ENCODE data around the gene HACD2. TPM values are rescaled to one million over a fixed set of nuclear protein-coding genes. Genes with fewer than 3 reads are reported as not detected.
"Not testable (repeated sequence)": the region's sequence is repeated elsewhere in the genome, so short reads cannot be mapped to it uniquely, and the experiment has no call there.

Gene HACD2
- total RNA-seq, 3 donors from 2014 or later: 20.6 to 27.5 (median 26.8) TPM

DNA sequence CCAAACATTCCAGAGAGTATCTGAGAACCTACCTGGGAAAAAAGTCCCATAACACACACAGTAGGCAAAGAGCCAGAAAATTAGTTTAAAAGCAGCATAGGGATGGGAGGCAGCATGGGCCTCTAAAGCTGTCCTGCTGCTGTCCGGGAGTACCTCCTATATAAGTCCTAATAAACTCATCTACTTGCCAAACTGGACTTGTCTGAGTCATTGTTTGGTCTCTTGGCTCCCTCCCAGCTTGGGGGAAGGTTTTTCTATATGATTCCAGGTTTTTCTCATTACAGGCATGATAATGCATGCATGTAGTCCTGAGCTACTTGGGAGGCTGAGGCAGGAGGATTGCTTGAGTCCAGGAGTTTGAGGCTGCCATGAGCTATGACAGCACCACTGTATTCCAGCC is 17.5 kb upstream of the HACD2 start:
- no peaks in the 10 kb centered on the region for H3K9me3 Mint-ChIP-seq
- H3K4me3 Mint-ChIP-seq: no peak overlapping the region
- H3K36me3 Mint-ChIP-seq (ENCODE audit: insufficient read depth): peaks cover 20% of the 10 kb centered on the region
- ATAC-seq (no peak), DNase-seq (no peak)
- no peaks in the 10 kb centered on the region for H3K4me1 Mint-ChIP-seq (ENCODE audit: low read depth)
- H3K27me3 Mint-ChIP-seq (ENCODE audit: low read depth): no peaks in the 10 kb centered on the region

DNA sequence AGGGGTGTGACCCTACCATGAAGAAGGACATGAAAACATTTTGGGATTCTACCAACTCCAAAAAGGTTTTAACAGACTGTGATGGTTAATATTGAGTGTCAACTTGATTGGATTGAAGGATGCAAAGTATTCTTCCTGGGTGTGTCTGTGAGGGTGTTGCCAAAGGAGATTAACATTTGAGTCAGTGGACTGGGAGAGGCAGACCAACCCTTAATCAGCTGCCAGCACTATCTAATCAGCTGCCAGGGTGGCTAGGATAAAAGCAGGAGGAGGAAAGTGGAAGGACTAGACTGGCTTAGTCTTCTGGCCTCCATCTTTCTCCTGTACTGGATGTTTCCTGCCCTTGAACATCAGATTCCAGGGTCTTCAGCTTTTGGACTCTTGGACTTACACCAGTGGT is 16.0 kb upstream of the HACD2 start:
- not testable (repeated sequence) for H3K27me3 Mint-ChIP-seq (ENCODE audit: low read depth); H3K4me3 Mint-ChIP-seq

DNA sequence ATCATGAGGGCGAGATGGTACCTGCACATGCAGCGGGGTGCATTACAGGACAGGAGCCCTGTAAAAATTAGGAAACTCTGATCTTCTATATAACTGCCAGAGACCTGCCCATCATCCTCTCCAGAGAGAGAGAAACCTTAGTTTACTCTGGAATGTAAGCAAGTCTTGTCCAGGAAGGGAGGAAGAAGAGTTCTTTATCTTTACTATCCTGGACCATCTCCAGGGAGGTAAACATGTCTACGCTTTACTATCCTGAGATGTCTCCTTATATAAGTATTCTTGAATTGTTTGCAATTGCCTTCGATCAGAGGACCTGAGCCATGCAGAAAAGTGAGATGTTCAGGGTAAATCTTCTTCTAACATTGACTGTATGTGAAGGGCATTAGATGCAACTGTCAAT is 12.7 kb upstream of the HACD2 start:
- H3K4me3 Mint-ChIP-seq: no peak overlapping the region
- no peaks in the 10 kb centered on the region for H3K9me3 Mint-ChIP-seq
- H3K36me3 Mint-ChIP-seq (ENCODE audit: insufficient read depth): peaks cover 19% of the 10 kb centered on the region
- H3K4me1 Mint-ChIP-seq (ENCODE audit: low read depth): no peaks in the 10 kb centered on the region
- no peaks in the 10 kb centered on the region for H3K27me3 Mint-ChIP-seq (ENCODE audit: low read depth)
- no peak for ATAC-seq
- DNase-seq: no peak

More for the DNA sequence above, 16.0 kb upstream of the HACD2 start:
- not testable (repeated sequence) for H3K4me1 Mint-ChIP-seq (ENCODE audit: low read depth); DNase-seq; H3K9me3 Mint-ChIP-seq; ATAC-seq
- H3K36me3 Mint-ChIP-seq (ENCODE audit: insufficient read depth): peaks cover 20% of the 10 kb centered on the region

DNA sequence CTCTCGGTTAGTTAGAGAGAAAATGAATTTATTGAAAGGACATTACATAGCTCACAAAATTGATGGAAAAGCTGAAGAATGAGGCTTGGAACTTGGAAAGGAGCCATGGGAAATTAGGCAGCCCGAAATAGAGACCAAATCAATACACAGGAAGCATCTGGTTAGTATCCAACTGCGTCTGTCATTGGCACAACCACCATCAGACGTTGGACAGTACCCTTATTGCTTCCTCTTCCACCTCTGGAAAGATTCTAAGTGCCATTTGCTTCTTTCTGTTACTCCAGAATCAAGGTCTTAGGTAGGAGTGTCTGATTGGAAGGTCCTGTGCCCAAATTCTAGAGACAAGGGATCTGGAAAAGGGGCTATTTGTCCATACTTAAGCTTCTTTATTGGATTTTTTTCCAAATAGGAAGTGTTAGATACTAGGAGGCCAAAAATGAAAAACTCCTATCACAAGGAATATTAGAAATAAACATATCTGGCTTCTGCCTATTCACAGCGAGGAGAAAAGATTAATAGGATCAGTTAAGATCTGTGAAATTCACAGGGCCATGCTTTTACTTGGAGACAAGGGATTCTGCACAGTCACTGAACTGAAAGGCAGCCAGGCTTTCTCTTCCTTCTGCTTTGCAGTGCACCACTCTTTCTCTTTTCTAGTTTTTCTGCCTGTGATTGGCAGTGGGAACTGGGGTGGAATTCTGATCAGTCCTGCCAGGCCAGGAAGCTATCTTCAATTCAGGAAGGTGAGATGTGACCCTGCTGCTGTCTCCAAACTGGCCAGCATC is 10.7 kb upstream of the HACD2 start:
- Mint-ChIP-seq H3K36me3 (ENCODE audit: insufficient read depth) (peaks cover 25% of the 10 kb centered on the region), H3K9me3 (peaks cover 6% of the 10 kb centered on the region), H3K4me3 (no peak overlapping the region), H3K4me1 (ENCODE audit: low read depth) (no peaks in the 10 kb centered on the region), H3K27me3 (ENCODE audit: low read depth) (no peaks in the 10 kb centered on the region)
- no peak for DNase-seq
- ATAC-seq: no peak

DNA sequence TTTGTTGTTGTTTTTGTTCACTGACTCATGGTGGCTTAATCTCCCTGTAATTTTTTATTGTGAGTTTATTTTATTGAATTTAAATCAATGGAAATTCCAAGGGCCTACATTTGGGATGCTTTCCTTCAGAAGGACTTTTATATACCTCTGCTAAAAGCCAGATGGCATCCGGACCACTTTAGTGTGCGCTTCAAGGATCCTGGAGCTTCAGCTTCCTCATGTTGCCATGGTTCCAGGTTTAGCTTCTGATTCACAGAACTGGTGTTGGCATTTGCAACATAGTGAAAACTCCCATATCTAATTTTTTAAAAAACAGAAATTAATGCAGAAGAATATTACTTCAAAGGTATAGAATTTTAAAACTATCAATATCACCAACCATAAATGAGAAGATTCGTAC is 8.5 kb upstream of the HACD2 start:
- Mint-ChIP-seq H3K27me3 (ENCODE audit: low read depth) (no peaks in the 10 kb centered on the region), H3K36me3 (ENCODE audit: insufficient read depth) (peaks cover 30% of the 10 kb centered on the region), H3K4me1 (ENCODE audit: low read depth) (no peaks in the 10 kb centered on the region), H3K9me3 (peaks cover 6% of the 10 kb centered on the region), H3K4me3 (no peak overlapping the region)
- ATAC-seq (no peak), DNase-seq (no peak)

DNA sequence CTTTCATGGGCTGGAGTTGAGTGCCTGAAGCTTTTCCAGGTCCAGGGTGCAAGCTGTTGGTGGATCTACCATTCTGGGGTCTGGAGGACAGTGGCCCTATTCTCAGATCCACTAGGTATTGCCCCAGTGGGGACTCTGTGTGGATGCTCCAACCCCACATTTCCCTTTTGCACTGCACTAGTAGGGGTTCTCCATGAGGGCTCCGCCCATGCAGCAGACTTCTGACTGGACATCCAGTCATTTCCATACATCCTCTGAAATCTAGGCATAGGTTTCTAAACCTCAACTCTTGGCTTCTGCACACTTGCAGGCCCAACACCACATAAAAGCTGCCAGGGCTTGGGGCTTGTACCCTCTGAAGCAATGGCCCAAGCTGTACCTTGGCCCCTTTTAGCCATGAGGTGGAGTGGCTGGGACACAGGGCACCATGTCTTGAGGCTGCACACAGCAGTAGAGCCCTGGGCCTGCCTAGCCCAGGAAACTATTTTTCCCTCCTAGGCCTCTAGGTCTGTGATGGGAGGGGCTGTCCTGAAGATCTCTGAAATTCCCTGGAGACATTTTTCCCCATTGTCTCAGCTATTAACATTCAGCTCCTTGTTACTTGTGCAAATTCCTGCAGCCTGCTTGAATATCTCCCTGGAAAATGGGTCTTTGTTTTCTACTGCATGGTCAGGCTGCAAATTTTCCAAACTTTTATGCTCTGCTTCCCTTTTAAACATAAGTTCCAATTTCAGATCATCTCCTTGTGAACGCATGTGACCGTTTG is 6.0 kb upstream of the HACD2 start:
- peaks cover 6% of the 10 kb centered on the region for H3K9me3 Mint-ChIP-seq
- no peak for ATAC-seq
- no peak overlapping the region for H3K4me3 Mint-ChIP-seq
- H3K36me3 Mint-ChIP-seq (ENCODE audit: insufficient read depth): peaks cover 29% of the 10 kb centered on the region
- DNase-seq: no peak
- peaks cover 3% of the 10 kb centered on the region for H3K4me1 Mint-ChIP-seq (ENCODE audit: low read depth)
- H3K27me3 Mint-ChIP-seq (ENCODE audit: low read depth): no peaks in the 10 kb centered on the region

DNA sequence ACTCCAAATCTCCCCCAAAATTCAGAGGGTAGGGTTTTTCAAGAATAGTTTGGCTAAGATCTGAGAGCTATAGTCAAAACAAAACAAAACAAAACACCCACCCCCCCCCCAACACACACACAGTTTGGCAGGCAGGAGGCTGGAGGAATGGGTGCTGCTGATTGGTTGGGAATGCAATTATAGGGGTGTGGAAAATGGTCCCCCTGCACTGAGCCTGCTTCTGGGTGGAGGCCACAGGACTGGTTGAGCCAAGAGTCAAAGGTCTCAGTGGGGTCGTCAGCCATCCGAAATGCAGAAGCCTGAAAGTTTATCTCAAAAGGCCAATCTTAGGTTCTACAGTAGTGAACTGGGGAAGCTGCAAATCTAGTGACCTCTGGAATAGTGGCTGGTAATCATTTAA is 2.5 kb upstream of the HACD2 start:
- H3K4me3 Mint-ChIP-seq: no peak overlapping the region
- no peak for ATAC-seq
- DNase-seq: no peak
- peaks cover 6% of the 10 kb centered on the region for H3K9me3 Mint-ChIP-seq
- H3K27me3 Mint-ChIP-seq (ENCODE audit: low read depth): no peaks in the 10 kb centered on the region
- peaks cover 27% of the 10 kb centered on the region for H3K36me3 Mint-ChIP-seq (ENCODE audit: insufficient read depth)
- peaks cover 20% of the 10 kb centered on the region for H3K4me1 Mint-ChIP-seq (ENCODE audit: low read depth)

DNA sequence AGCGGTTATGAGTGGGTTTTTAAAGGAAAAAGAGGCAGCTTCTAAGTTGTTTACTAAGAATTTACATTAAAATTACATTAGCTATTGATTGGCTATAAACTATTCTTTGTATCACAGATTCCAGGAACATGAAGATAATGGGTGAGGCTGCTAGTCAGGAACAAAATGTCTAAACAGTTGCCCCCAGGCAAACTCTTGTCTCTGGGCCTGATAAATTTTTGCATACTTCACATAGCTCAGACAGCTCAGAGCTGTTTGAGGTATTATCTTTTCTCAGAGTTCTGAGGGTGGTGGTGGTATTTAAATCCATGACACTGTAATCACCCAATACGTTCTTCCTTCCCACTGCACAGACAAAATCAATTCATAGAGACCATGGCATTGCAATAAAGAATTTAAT is 2.1 kb upstream of the HACD2 start:
- Mint-ChIP-seq H3K9me3 (peaks cover 6% of the 10 kb centered on the region), H3K4me1 (ENCODE audit: low read depth) (peaks cover 21% of the 10 kb centered on the region), H3K27me3 (ENCODE audit: low read depth) (no peaks in the 10 kb centered on the region), H3K4me3 (no peak overlapping the region), H3K36me3 (ENCODE audit: insufficient read depth) (peaks cover 24% of the 10 kb centered on the region)
- ATAC-seq (no peak), DNase-seq (no peak)

DNA sequence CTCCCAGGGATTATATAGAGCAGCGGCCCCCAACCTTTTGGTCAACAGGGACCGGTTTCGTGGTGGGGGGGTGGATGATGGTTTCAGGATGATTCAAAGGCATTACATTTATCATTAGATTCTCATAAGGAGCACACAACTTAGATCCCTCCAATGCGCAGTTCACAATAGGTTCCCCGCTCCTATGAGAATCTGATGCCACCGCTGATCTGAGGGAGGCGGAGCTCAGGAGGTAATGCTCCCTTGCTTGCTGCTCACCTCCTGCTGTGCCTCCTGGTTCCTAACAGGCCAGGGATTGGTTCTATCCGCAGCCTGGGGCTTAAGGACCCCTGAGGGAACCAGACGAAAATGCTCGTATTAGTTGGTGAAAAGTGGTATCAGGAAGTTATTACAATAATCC is 1.3 kb upstream of the HACD2 start:
- Mint-ChIP-seq H3K4me1 (ENCODE audit: low read depth) (peaks cover 21% of the 10 kb centered on the region), H3K9me3 (peaks cover under 1% of the 10 kb centered on the region), H3K27me3 (ENCODE audit: low read depth) (no peaks in the 10 kb centered on the region), H3K4me3 (no peak overlapping the region), H3K36me3 (ENCODE audit: insufficient read depth) (peaks cover 25% of the 10 kb centered on the region)
- DNase-seq (peak; percentile 15), ATAC-seq (no peak)

DNA sequence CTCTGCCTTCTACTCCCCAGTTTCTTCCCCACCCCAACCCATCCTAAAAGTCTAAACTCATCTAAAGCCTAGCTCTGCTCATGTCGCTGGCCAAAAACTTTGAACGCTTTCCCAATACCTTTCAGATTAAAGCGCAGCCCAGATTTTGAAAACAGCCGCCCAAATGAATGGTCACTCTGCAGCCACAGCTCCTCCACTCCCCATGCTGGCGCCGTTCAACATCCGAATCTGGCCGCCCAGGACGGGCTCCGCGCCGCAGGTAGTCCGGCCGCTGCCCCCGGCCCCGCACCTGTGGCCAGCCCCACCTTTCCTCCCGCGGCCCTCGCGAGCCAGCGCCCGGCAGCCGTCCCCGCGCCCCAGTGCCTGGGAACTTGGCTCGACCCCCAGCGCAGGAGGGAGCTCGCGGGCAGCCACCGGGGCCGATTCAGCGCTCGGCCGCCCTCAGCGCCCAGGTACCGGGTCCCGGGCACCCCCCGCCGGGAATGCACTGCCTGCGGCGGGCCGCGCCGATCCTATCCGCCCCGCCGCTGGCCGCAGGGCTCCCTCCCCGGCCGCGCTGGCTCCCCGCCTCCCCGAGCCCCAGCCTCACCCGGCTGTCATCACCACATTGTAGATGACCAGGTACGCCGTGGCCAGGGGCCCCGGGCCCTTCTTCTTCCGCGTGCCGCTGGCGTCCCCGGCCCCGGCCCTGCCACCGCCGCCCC is 417 bp downstream of the HACD2 start:
- ATAC-seq (peak; percentile 26 to 30), DNase-seq (peak; percentile 30)
- H3K9me3 Mint-ChIP-seq: no peaks in the 10 kb centered on the region
- peaks cover 21% of the 10 kb centered on the region for H3K4me1 Mint-ChIP-seq (ENCODE audit: low read depth)
- H3K4me3 Mint-ChIP-seq: no peak overlapping the region
- no peaks in the 10 kb centered on the region for H3K27me3 Mint-ChIP-seq (ENCODE audit: low read depth)
- peaks cover 21% of the 10 kb centered on the region for H3K36me3 Mint-ChIP-seq (ENCODE audit: insufficient read depth)

DNA sequence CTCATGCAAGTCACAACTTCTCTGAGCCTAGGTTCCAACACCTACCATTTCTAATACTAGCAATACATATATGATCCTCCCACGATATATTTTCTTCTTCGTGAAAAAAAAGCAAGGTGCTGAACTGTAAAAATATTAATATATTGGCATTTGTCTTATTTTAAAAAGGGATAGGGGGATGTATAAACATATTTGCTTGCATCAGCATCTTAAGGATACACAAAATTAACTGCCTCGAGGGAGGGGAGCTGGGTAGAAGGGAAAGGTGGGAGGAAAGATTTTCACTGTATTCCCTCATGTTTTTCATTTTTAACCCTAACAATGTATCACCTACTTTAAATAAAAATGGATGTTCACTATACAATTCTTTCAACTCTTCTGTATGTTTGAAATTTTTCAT is 1.3 kb downstream of the HACD2 start:
- no peaks in the 10 kb centered on the region for H3K27me3 Mint-ChIP-seq (ENCODE audit: low read depth)
- H3K4me3 Mint-ChIP-seq: no peak overlapping the region

DNA sequence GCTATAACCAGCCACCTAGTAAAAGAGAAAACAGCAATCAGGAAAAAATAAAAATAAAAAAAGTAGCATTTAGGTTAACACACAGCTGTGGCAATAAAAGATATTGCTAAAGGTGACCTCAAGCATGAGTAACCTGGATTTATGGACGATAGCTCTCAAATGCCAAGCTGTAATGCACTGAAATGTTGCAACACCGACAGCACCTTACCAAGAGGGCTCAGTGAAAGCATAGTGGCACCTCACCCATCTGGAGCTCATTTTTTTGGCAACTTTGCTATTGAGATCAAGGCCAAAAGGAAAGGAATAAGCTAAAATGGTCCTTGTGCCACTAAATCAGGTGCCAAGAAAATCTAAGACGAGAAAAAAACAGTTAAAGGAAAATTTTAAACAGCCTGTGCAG is 2.5 kb downstream of the HACD2 start:
- DNase-seq: no peak
- no peak overlapping the region for H3K4me3 Mint-ChIP-seq
- H3K9me3 Mint-ChIP-seq: no peaks in the 10 kb centered on the region
- ATAC-seq: no peak
- H3K27me3 Mint-ChIP-seq (ENCODE audit: low read depth): no peaks in the 10 kb centered on the region
- H3K36me3 Mint-ChIP-seq (ENCODE audit: insufficient read depth): peaks cover 20% of the 10 kb centered on the region
- peaks cover 24% of the 10 kb centered on the region for H3K4me1 Mint-ChIP-seq (ENCODE audit: low read depth)

More for the DNA sequence above, 1.3 kb downstream of the HACD2 start:
- no peak for DNase-seq
- Mint-ChIP-seq H3K4me1 (ENCODE audit: low read depth) (peaks cover 21% of the 10 kb centered on the region), H3K9me3 (no peaks in the 10 kb centered on the region), H3K36me3 (ENCODE audit: insufficient read depth) (peaks cover 18% of the 10 kb centered on the region)
- ATAC-seq: no peak

DNA sequence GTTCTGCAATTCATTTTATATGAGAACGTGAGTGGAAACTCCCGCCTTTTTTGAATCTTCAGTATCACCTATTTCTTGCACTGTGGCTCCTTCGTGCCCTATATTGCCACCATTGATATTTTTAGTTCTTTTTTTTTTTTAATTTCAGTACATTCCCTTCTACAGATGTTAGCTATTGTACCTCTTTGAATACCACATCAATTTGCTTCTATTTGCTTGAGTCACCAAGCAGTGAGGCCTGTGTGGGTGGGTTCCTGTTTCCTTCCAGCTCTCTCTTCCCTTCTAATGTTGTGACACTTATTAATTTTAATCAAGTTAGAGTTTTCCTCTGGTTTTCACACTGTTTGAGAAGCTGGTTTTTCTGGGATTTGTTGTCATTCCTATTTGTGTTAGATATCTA is 8.7 kb downstream of the HACD2 start:
- ATAC-seq (peak; percentile 63 to 78), DNase-seq (no peak)
- Mint-ChIP-seq H3K9me3 (no peaks in the 10 kb centered on the region), H3K27me3 (ENCODE audit: low read depth) (no peaks in the 10 kb centered on the region), H3K4me1 (ENCODE audit: low read depth) (peaks cover 26% of the 10 kb centered on the region), H3K36me3 (ENCODE audit: insufficient read depth) (peaks cover 29% of the 10 kb centered on the region), H3K4me3 (no peak overlapping the region)

DNA sequence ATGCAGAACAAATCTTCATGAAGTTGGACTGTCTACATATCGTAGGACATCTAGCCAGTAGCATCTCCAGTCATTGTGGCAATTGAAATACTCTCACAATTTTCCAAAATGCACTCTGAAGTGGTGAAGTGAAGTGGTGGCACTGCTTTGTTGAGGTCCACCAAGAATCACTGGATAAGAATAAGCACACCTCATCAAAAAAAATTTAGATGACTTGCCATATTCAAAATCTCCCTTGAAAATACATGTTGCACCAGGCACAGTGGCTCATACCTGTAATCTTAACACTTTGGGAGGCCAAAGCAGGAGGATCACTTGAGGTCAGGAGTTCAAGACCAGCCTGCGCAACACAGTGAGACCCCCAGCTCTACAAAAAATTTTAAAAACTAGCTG is 12.9 kb downstream of the HACD2 start:
- no peak for ATAC-seq
- peaks cover 28% of the 10 kb centered on the region for H3K36me3 Mint-ChIP-seq (ENCODE audit: insufficient read depth)
- no peak overlapping the region for H3K4me3 Mint-ChIP-seq
- no peaks in the 10 kb centered on the region for H3K27me3 Mint-ChIP-seq (ENCODE audit: low read depth)
- peaks cover 24% of the 10 kb centered on the region for H3K4me1 Mint-ChIP-seq (ENCODE audit: low read depth)
- DNase-seq: no peak
- H3K9me3 Mint-ChIP-seq: no peaks in the 10 kb centered on the region
